Rectal smooth muscle tissue (tissue), 1 donor: ENCODE measurements around the gene MYO3B.

Experiments
- H3K27ac ChIP-seq: one replicate; pipeline ENCODE4 v1.7.0; 2013; ENCODE audit warnings: low read depth, low read length, inconsistent platforms
- H3K27me3 ChIP-seq: one replicate; pipeline ENCODE4 v1.7.0; 2013; ENCODE audit warnings: low read length; ENCODE audit not compliant: control insufficient read depth, insufficient read depth
- H3K36me3 ChIP-seq: one replicate; pipeline ENCODE4 v1.7.0; 2013; ENCODE audit warnings: low read length; ENCODE audit not compliant: control insufficient read depth, insufficient read depth
- H3K4me1 ChIP-seq: one replicate; pipeline ENCODE4 v1.7.0; 2013; ENCODE audit warnings: low read length; ENCODE audit not compliant: control insufficient read depth, insufficient read depth
- H3K4me3 ChIP-seq: one replicate; pipeline ENCODE4 v1.7.0; 2013; ENCODE audit warnings: low read length
- H3K9ac ChIP-seq: one replicate; pipeline ENCODE4 v1.7.0; 2013; ENCODE audit warnings: low read length

Gene MYO3B

GRCh38 chr2:170485254-170486026, 307.5 kb downstream of the MYO3B start:
- no peak overlapping the region for H3K9ac ChIP-seq
- no peak overlapping the region for H3K4me3 ChIP-seq
- no peaks in the 10 kb centered on the region for H3K27me3 ChIP-seq
- H3K4me1 ChIP-seq, result no peaks in the 10 kb centered on the region
- H3K36me3 ChIP-seq, result no peaks in the 10 kb centered on the region
- H3K27ac ChIP-seq, result no peak overlapping the region

GRCh38 chr2:170486730-170487129, 308.8 kb downstream of the MYO3B start:
- no peak overlapping the region for H3K4me3 ChIP-seq
- no peak overlapping the region for H3K9ac ChIP-seq
- H3K36me3 ChIP-seq, result no peaks in the 10 kb centered on the region
- no peaks in the 10 kb centered on the region for H3K27me3 ChIP-seq
- no peak overlapping the region for H3K27ac ChIP-seq
- no peaks in the 10 kb centered on the region for H3K4me1 ChIP-seq

GRCh38 chr2:170488807-170489206, 310.9 kb downstream of the MYO3B start:
- no peak overlapping the region for H3K9ac ChIP-seq
- H3K27me3 ChIP-seq, result no peaks in the 10 kb centered on the region

GRCh38 chr2:170492010-170492409, 314.1 kb downstream of the MYO3B start:
- Histone ChIP-seq H3K4me3 (no peak overlapping the region), H3K36me3 (no peaks in the 10 kb centered on the region), H3K27me3 (no peaks in the 10 kb centered on the region), H3K4me1 (no peaks in the 10 kb centered on the region), H3K9ac (no peak overlapping the region), H3K27ac (no peak overlapping the region)

More at GRCh38 chr2:170488807-170489206, 310.9 kb downstream of the MYO3B start:
- no peaks in the 10 kb centered on the region for H3K36me3 ChIP-seq
- H3K4me1 ChIP-seq, result no peaks in the 10 kb centered on the region
- no peak overlapping the region for H3K27ac ChIP-seq
- no peak overlapping the region for H3K4me3 ChIP-seq

GRCh38 chr2:170493426-170494097, 315.6 kb downstream of the MYO3B start:
- Histone ChIP-seq H3K4me3 (no peak overlapping the region), H3K36me3 (no peaks in the 10 kb centered on the region), H3K9ac (no peak overlapping the region), H3K27me3 (no peaks in the 10 kb centered on the region), H3K4me1 (no peaks in the 10 kb centered on the region), H3K27ac (no peak overlapping the region)

- Histone ChIP-seq H3K4me1 (peaks cover 2% of the 10 kb centered on the region), H3K9ac (no peak overlapping the region), H3K27me3 (no peaks in the 10 kb centered on the region), H3K27ac (no peak overlapping the region), H3K4me3 (no peak overlapping the region), H3K36me3 (no peaks in the 10 kb centered on the region)
These were observed 317.9 kb downstream of the MYO3B start for GRCh38 chr2:170495896-170496295.

GRCh38 chr2:170498619-170499018, 320.7 kb downstream of the MYO3B start:
- Histone ChIP-seq H3K27ac (no peak overlapping the region), H3K4me3 (no peak overlapping the region), H3K9ac (no peak overlapping the region), H3K36me3 (no peaks in the 10 kb centered on the region), H3K27me3 (no peaks in the 10 kb centered on the region), H3K4me1 (peaks cover 7% of the 10 kb centered on the region)

GRCh38 chr2:170500104-170500503, 322.2 kb downstream of the MYO3B start:
- H3K36me3 ChIP-seq, result no peaks in the 10 kb centered on the region
- H3K4me1 ChIP-seq, result peaks cover 7% of the 10 kb centered on the region
- no peak overlapping the region for H3K27ac ChIP-seq
- no peak overlapping the region for H3K4me3 ChIP-seq
- H3K9ac ChIP-seq, result no peak overlapping the region
- H3K27me3 ChIP-seq, result no peaks in the 10 kb centered on the region

GRCh38 chr2:170500770-170501169, 322.8 kb downstream of the MYO3B start:
- peak overlapping the region; percentile 33 for H3K27ac ChIP-seq
- H3K4me1 ChIP-seq, result peaks cover 9% of the 10 kb centered on the region
- no peaks in the 10 kb centered on the region for H3K27me3 ChIP-seq
- H3K9ac ChIP-seq, result no peak overlapping the region
- H3K4me3 ChIP-seq, result no peak overlapping the region
- no peaks in the 10 kb centered on the region for H3K36me3 ChIP-seq

GRCh38 chr2:170501421-170502043, 323.6 kb downstream of the MYO3B start:
- H3K27me3 ChIP-seq, result no peaks in the 10 kb centered on the region
- H3K4me1 ChIP-seq, result peaks cover 16% of the 10 kb centered on the region
- peak overlapping the region; percentile 33 for H3K27ac ChIP-seq
- no peak overlapping the region for H3K9ac ChIP-seq
- H3K36me3 ChIP-seq, result no peaks in the 10 kb centered on the region
- no peak overlapping the region for H3K4me3 ChIP-seq

GRCh38 chr2:170502361-170503130, 324.6 kb downstream of the MYO3B start:
- Histone ChIP-seq H3K4me3 (no peak overlapping the region), H3K36me3 (no peaks in the 10 kb centered on the region), H3K27ac (peak overlapping the region; percentile 33), H3K4me1 (peaks cover 16% of the 10 kb centered on the region), H3K27me3 (no peaks in the 10 kb centered on the region), H3K9ac (no peak overlapping the region)

- Histone ChIP-seq H3K27me3 (no peaks in the 10 kb centered on the region), H3K36me3 (no peaks in the 10 kb centered on the region), H3K9ac (no peak overlapping the region), H3K4me1 (peaks cover 16% of the 10 kb centered on the region), H3K27ac (no peak overlapping the region), H3K4me3 (no peak overlapping the region)
These were observed 325.6 kb downstream of the MYO3B start for GRCh38 chr2:170503563-170503962.
